Measurements from ENCODE around the gene MINDY4.
A peak's percentile ranks its signal among the peaks of the same experiment; 100 is the strongest.

The MINDY4 gene

DNA sequence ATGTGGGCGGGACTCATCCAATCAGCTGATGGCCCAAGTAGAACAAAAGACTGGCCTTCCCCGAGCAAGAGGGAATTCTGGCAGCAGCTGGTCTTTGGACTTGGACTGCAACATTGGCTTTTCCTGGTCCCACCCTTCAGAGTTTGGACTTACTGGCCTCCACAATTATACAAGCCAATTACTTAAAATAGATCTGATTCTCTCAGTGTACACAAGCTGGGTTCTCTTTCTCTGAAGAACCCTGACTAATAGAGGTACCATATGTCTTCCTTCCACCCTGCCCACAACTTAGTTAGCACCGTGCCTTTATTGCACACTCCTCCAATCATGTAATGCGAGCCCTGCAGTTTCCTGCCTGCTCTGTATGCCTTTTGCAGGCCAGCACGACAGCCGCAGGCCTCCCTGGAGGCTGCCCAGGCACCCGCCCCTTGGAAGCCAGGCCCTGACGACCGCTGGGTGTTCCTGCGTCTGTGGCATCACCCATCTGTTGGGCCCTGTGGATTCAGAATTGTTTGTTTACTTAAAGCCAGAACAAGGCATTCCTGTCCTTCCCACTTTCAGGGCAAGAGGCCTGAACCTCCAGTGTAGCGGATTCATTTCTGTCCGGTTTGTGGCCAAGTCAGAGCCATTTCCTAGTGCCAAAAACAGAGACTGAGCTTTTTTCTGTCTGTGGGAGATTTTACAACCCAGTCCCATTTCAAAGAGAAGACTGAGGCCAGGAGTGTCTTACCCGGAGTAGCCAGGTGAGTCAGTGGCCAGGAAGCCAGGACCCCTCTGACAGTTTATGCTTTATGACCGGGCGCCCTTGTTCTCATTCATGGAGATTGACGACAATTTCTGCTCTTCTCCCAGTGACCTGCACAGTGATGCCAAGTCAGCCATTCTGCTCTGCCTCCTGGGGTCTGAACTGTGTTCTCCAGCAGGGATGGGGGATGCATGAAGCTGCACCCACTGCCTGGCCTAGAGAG lies 20.2 kb upstream of the MINDY4 start:
- peak; percentile 84 for DNase-seq (ENCODE audit: low read depth)

DNA sequence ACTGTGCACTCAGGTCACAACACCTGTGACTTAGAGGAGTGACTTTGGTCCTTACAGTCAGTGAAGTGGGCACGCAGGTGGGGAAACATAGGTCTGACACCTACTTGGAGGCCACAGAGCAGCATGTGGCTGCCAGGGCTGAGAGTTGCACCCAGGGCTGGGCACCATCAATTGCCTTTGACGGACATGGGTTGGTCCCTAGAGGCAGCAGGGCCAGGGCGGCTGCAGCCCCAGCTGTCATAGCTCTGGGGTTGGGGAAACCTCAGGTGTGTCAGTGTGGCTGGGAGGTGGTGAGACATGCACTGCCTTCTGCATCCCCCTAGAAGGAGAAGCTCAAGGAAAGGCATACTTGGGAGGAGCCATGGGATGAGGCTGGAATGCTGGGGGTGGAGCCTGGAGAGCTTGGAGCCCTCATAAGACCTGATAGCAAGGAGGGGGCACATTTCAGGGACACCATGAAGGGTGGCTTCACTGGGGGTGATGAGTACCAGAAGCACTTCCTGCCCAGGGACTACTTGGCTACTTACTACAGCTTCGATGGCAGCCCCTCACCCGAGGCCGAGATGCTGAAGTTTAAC lies 19.4 kb upstream of the MINDY4 start, which contains the start of gene INMT:
TSS of gene INMT (plus strand) at position 440 of the 578 bp plus-strand sequence. CDS start at position 456, 16 bp downstream.
- no peak within 1 kb of the TSS for H3K4me3 ChIP-seq (ENCODE audit: control insufficient read depth, low read depth, low read length)
- TF ChIP-seq, protein P1, sequence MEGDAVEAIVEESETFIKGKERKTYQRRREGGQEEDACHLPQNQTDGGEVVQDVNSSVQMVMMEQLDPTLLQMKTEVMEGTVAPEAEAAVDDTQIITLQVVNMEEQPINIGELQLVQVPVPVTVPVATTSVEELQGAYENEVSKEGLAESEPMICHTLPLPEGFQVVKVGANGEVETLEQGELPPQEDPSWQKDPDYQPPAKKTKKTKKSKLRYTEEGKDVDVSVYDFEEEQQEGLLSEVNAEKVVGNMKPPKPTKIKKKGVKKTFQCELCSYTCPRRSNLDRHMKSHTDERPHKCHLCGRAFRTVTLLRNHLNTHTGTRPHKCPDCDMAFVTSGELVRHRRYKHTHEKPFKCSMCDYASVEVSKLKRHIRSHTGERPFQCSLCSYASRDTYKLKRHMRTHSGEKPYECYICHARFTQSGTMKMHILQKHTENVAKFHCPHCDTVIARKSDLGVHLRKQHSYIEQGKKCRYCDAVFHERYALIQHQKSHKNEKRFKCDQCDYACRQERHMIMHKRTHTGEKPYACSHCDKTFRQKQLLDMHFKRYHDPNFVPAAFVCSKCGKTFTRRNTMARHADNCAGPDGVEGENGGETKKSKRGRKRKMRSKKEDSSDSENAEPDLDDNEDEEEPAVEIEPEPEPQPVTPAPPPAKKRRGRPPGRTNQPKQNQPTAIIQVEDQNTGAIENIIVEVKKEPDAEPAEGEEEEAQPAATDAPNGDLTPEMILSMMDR (IDR thresholded peaks at IDR 0.05; ENCODE audit: control insufficient read depth, insufficient read depth, low read depth, low read length, missing control alignments) = no peak
- DNase-seq (ENCODE audit: low read depth) = no peak

More for the DNA sequence above, 20.2 kb upstream of the MINDY4 start:
- no peak overlapping the region for H3K4me3 ChIP-seq (ENCODE audit: control insufficient read depth, low read depth, low read length)
- TF ChIP-seq, protein P1 (IDR thresholded peaks at IDR 0.05; ENCODE audit: control insufficient read depth, insufficient read depth, low read depth, low read length, missing control alignments) = no peak

DNA sequence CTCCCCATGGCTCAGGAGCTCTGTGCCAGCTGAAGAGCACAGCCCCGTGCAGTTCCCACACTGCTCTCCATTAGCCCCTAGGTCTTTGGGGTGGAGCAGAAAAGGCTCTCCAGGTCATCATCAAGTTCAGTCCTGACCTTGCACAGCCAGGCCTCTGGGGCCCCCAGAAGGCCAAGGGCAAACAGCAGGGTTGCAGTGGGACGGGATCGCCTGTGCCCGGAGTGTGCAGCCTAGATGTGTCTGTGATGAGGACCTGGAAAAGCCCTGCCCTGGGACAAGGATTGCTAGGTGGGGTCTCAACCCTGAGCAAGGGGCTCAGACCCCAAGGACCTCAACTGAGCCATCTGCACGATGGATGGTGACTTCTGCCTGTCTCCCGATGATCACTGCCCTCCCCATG lies 18.7 kb upstream of the MINDY4 start:
- TF ChIP-seq, protein P1 (IDR thresholded peaks at IDR 0.05; ENCODE audit: control insufficient read depth, insufficient read depth, low read depth, low read length, missing control alignments) = no peak
- H3K4me3 ChIP-seq (ENCODE audit: control insufficient read depth, low read depth, low read length) = no peak overlapping the region
- DNase-seq (ENCODE audit: low read depth) = no peak

DNA sequence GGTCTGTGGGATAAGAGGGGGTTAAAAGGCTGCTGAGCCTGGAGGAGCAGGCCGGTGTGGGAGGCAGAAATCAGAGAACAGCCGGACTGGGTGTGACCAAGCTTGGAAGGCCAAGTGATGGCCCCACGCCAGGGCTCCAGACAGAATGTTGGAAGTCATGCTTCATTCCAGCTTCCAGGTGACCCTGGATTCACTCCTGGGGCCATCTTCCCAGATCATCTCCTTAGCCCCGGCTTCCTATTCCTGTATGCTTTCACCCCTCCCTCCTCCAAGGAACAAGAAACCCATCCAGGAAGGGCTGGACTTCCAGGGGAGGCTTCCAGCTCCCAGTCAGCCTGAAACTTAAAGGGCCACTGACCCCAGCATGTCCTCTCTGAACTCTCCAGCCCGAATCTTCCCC lies 18.2 kb upstream of the MINDY4 start:
- H3K4me3 ChIP-seq (ENCODE audit: control insufficient read depth, low read depth, low read length) = no peak overlapping the region
- no peak for DNase-seq (ENCODE audit: low read depth)
- TF ChIP-seq, protein P1 (IDR thresholded peaks at IDR 0.05; ENCODE audit: control insufficient read depth, insufficient read depth, low read depth, low read length, missing control alignments) = no peak

DNA sequence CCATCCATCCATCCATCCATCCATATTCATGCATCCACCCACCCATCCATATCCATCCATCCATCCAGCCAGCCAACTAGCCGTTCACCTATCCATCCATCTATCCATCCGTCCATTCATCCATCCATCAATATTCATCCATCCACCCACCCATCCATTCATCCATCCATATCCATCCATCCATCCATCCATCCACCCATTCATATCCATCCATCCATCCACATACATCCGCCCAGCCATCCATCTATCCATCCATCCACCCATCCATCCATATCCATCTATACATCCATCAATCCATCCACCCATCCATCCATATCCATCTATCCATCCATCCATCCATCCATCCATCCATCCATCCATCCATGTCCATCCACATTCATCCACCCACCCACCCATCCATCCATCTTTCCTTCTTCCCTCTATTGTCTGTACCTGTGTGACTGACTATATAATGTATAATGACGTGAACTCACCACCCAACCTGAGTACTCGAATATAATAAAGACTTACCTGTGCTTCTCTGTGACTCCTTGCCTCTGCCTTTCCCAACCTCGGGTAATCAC lies 16.8 kb upstream of the MINDY4 start:
- DNase-seq (ENCODE audit: low read depth) = no peak
- no peak overlapping the region for H3K4me3 ChIP-seq (ENCODE audit: control insufficient read depth, low read depth, low read length)
- TF ChIP-seq, protein P1 (IDR thresholded peaks at IDR 0.05; ENCODE audit: control insufficient read depth, insufficient read depth, low read depth, low read length, missing control alignments) = no peak

DNA sequence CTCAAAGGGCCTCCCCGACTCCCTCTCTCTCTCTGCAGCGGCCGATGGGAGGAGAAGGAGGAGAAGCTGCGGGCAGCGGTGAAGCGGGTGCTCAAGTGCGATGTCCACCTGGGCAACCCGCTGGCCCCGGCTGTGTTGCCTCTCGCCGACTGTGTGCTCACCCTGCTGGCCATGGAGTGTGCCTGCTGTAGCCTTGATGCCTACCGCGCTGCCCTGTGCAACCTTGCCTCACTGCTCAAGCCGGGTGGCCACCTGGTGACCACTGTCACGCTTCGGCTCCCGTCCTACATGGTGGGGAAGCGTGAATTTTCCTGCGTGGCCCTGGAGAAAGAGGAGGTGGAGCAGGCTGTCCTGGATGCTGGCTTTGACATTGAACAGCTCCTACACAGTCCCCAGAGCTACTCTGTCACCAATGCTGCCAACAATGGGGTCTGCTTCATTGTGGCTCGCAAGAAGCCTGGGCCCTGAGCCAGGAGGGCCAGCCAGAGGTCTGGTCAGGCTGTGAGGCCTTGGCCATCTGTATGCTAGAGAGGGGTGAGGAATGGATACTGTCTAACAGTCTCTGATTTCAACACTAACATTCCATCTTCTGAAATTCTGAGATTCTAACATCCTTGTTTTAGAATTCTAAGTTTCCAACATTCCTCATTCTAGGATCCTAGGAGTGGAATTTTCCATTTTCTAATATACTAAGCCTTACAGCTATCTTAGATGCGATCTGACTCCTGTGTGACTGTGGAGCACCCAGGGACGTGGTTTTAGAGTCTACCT lies 15.6 kb upstream of the MINDY4 start:
- no peak overlapping the region for H3K4me3 ChIP-seq (ENCODE audit: control insufficient read depth, low read depth, low read length)

More for the DNA sequence above, 15.6 kb upstream of the MINDY4 start:
- DNase-seq (ENCODE audit: low read depth) = no peak
- TF ChIP-seq, protein P1 (IDR thresholded peaks at IDR 0.05; ENCODE audit: control insufficient read depth, insufficient read depth, low read depth, low read length, missing control alignments) = no peak
